Glomerular visceral epithelial cell (primary cell): Measurements from ENCODE around the gene PAPOLA.
A peak's percentile ranks its signal among the peaks of the same experiment; 100 is the strongest.

Experiments used
- DNase-seq: peaks from one replicate; pipeline ENCODE4 v3.0.0-alpha.2; 2016; ENCODE audit errors: extremely low spot score

Gene PAPOLA

GRCh38 chr14:96565811-96566210, 63.6 kb downstream of the PAPOLA start:
- no peak for DNase-seq

GRCh38 chr14:96567289-96567899, 65.2 kb downstream of the PAPOLA start:
- peak; percentile 13 for DNase-seq

GRCh38 chr14:96568621-96569020, 66.4 kb downstream of the PAPOLA start:
- DNase-seq, result no peak

- no peak for DNase-seq
These were observed 69.1 kb downstream of the PAPOLA start for GRCh38 chr14:96571311-96571710.

- DNase-seq, result no peak
These were observed 71.4 kb downstream of the PAPOLA start for GRCh38 chr14:96573473-96574100.

GRCh38 chr14:96574171-96574632, 72.0 kb downstream of the PAPOLA start:
- no peak for DNase-seq

GRCh38 chr14:96574633-96575632, 72.8 kb downstream of the PAPOLA start:
- DNase-seq, result no peak

- DNase-seq, result no peak
These were observed 74.2 kb downstream of the PAPOLA start for GRCh38 chr14:96576359-96576758.

GRCh38 chr14:96576937-96577336, 74.8 kb downstream of the PAPOLA start:
- no peak for DNase-seq

GRCh38 chr14:96578619-96579018, 76.4 kb downstream of the PAPOLA start:
- no peak for DNase-seq

GRCh38 chr14:96579358-96579757, 77.2 kb downstream of the PAPOLA start:
- DNase-seq, result no peak

GRCh38 chr14:96579855-96580254, 77.7 kb downstream of the PAPOLA start:
- DNase-seq, result no peak

GRCh38 chr14:96580566-96580965, 78.4 kb downstream of the PAPOLA start:
- DNase-seq, result no peak

- no peak for DNase-seq
These were observed 78.8 kb downstream of the PAPOLA start for GRCh38 chr14:96581026-96581425.

- no peak for DNase-seq
These were observed 79.7 kb downstream of the PAPOLA start for GRCh38 chr14:96581902-96582301.

GRCh38 chr14:96582411-96582961, 80.3 kb downstream of the PAPOLA start:
- no peak for DNase-seq

GRCh38 chr14:96582995-96583394, 80.8 kb downstream of the PAPOLA start:
- DNase-seq, result no peak

- DNase-seq, result no peak
These were observed 81.4 kb downstream of the PAPOLA start for GRCh38 chr14:96583569-96584041.

GRCh38 chr14:96584199-96584906, 82.2 kb downstream of the PAPOLA start:
- peak; percentile 65 for DNase-seq

- no peak for DNase-seq
These were observed 82.9 kb downstream of the PAPOLA start for GRCh38 chr14:96584907-96585671.

- no peak for DNase-seq
These were observed 83.5 kb downstream of the PAPOLA start for GRCh38 chr14:96585672-96586013.
